Cortex of kidney (tissue), 1 donor: ENCODE data around the gene RAP1GAP2.
"Not testable (repeated sequence)": the region's sequence is repeated elsewhere in the genome, so short reads cannot be mapped to it uniquely, and the experiment has no call there.

ENCODE experiments used
- DNase-seq: peaks from one replicate; lab custom pipeline; 2025; lab: John Stamatoyannopoulos, UW

The RAP1GAP2 gene

GRCh38 chr17:3043737-3044365, 247.6 kb downstream of the RAP1GAP2 start:
- no peak for DNase-seq

- DNase-seq: no peak
These were observed 250.5 kb downstream of the RAP1GAP2 start for GRCh38 chr17:3046753-3047152.

- no peak for DNase-seq
These were observed 252.7 kb downstream of the RAP1GAP2 start for GRCh38 chr17:3048727-3049471.

GRCh38 chr17:3049705-3050295, 253.6 kb downstream of the RAP1GAP2 start:
- DNase-seq: no peak

GRCh38 chr17:3054868-3055267, 258.6 kb downstream of the RAP1GAP2 start:
- DNase-seq: not testable (repeated sequence)

GRCh38 chr17:3062824-3063377, 266.7 kb downstream of the RAP1GAP2 start:
- DNase-seq: not testable (repeated sequence)

GRCh38 chr17:3063507-3063906, 267.3 kb downstream of the RAP1GAP2 start, which contains the start of gene OR1D5:
OR1D5 (minus strand) TSS chr17:3063607; CDS start chr17:3063607, 0 bp downstream.
- DNase-seq: not testable (repeated sequence)

- DNase-seq: not testable (repeated sequence)
These were observed 269.0 kb downstream of the RAP1GAP2 start for GRCh38 chr17:3065192-3065591.

- DNase-seq: not testable (repeated sequence)
These were observed 277.6 kb downstream of the RAP1GAP2 start for GRCh38 chr17:3073850-3074249.
